GM19463 (cell line): Measurements from ENCODE around the gene IL1RL2.

ENCODE experiments used
- ATAC-seq: cut with Tn5 transposase; IDR thresholded peaks from one replicate; pipeline ENCODE4 v1.9.1; 2021; ENCODE audit warnings: mild to moderate bottlenecking, moderate library complexity; ENCODE audit not compliant: unreplicated experiment

The IL1RL2 gene

GRCh38 chr2:102186791-102187495, at the start of gene IL1RL2:
TSS of gene IL1RL2 (plus strand) at chr2:102187023. CDS start at chr2:102187868, 845 bp downstream.
- ATAC-seq: no peak

GRCh38 chr2:102137138-102137537, 49.7 kb upstream of the IL1RL2 start:
- no peak for ATAC-seq

GRCh38 chr2:102138331-102138730, 48.5 kb upstream of the IL1RL2 start:
- ATAC-seq: no peak

- ATAC-seq: no peak
These were observed 47.0 kb upstream of the IL1RL2 start for GRCh38 chr2:102139851-102140250.

GRCh38 chr2:102140377-102140776, 46.4 kb upstream of the IL1RL2 start:
- no peak for ATAC-seq

GRCh38 chr2:102141011-102141943, 45.5 kb upstream of the IL1RL2 start:
- no peak for ATAC-seq

- peak; percentile 65 for ATAC-seq
These were observed 44.6 kb upstream of the IL1RL2 start, which contains the start of gene IL1R1 for GRCh38 chr2:102141970-102142828. TSS of gene IL1R1 (plus strand) at chr2:102142746. CDS start at chr2:102157725, 14,979 bp downstream.

DNA sequence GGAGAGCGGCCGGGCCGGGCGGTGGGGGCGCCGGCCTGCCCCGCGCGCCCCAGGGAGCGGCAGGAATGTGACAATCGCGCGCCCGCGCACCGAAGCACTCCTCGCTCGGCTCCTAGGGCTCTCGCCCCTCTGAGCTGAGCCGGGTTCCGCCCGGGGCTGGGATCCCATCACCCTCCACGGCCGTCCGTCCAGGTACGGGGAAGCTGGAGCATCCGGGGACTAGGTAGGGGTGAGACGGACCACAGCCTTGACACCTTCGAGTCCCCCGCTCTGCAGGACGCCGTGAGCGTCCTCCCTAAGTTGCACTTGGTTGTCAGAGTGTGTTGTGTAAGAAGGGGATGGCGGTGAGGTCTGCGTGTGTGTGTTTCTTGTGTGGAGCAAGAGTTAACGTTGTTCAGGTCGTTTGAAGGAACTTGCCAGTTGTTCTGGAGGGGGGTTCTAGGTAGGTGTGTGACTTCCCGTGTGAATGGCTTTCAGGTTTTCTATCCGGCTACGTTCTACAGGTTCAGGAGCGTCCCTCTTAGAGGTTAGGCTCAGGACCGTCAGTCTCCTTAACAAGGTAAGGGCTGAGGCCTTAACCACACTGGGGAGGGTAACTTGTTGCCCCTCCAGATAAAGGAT, 43.9 kb upstream of the IL1RL2 start:
- ATAC-seq: no peak

- ATAC-seq: no peak
These were observed 43.3 kb upstream of the IL1RL2 start for GRCh38 chr2:102143450-102143985.

GRCh38 chr2:102144128-102144527, 42.7 kb upstream of the IL1RL2 start:
- ATAC-seq: no peak

DNA sequence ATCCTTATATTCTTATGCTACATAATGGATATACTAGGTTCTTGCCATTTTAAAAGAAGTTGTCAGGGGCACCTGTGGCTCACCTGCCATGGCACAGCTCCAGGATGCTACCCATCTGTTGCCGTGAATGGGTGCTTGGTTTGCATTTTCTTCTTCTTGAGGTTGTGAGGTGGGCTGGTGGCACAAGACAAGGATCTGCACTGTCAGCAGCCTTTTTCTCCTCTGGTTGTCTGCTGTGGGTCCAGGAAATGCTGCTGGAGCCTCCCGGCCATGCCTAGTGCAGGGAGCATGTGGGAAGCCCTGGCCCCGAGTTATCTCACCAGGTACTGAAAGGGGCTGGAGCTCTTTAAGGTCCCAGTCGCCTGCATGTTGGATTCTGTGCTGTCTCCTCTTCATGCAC, 41.7 kb upstream of the IL1RL2 start:
- no peak for ATAC-seq

DNA sequence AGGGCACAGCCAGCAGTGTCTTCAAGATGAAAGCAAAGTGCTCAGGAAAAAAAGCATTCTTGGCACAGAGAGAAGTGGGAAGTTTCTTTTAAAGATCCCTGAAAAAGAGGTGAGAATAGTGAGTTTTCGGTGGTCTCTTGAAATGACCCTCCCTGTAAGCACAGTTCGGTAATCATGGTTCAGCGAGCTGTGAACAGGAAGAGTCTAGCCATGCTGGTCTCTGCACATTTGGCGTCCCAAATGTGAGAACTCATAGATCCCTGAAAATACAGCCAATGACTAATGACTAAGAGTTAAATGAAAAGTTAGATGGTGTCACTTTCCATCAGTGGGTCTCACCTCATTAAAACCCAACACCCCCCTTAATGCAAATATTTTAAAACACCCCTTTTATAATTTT, 40.9 kb upstream of the IL1RL2 start:
- ATAC-seq: no peak

DNA sequence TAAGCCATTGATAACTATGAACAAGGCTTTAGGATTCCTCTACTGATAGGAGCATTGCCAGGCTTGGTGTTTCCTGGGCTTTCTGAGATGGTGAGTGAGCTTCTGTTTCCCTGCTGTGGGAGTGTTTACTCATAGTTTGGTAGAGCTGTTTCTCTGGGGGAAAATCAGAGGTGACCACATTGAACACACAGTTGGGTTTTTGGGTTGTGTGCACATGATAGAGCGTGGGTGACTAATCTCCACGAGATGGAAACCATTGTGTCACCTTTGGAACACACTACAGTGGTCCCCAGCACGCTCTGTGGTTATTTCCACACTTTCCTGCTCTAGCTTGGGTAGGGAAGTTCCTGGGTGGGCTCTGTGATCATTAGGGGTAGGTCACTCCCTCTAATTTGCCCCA, 38.9 kb upstream of the IL1RL2 start:
- peak; percentile 50 for ATAC-seq

DNA sequence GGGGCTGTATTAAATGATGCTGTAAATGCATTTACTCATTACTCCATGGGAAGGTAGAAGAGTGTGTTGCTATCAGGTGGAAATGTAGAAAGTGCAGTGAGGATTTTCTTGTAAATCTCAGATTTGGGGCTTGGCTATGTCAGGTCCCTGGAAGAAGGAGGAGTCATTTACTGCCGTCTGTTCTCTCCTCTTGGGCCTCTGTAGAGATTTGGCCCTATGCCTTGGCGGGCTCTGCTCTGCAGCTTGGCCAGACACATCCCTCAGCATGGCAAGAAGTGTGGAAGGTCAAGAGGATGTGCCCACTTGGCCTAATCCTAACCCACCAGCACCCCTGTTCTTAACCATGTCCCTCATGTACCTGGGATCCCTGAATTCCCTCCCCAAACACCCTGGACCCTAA, 37.6 kb upstream of the IL1RL2 start:
- no peak for ATAC-seq

DNA sequence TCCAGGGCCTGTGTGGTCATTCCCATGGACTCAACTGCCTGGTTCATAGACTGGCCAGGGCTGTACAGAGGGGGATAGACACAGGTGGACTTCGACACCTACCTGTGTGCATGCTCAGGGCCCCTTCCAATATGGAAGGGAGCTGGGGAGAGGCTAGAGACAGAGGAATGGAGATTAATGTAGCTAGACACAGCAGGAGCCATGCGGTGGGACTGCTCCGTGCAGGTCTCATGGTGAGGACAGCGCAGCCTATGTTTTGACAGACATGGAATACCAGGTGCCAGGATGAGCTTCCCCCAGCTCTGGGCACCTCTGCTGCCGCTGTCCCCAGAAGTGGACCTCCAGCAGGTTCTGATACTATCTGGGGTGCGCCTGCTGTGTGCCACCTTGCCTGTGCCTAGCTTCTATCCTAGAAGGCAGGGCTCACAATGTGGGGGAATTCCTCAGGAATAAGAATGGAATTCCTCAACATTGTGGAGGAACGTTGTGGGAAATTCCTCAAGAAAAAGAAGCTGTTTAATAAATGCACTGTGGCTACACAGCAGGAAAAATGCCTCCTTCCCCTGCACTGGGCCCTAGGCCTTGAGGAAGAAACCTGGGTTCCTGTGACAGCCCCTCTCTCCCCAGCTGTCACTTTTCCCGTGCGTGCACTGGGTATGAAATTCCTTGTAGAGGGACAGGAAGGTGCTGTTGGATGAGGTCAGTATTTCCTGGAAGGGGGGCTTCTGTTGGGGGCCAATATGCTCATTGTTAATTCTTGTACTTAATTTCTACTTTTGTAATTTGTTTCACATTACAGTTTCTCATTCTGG, 37.0 kb upstream of the IL1RL2 start:
- no peak for ATAC-seq

GRCh38 chr2:102154364-102154763, 32.5 kb upstream of the IL1RL2 start:
- no peak for ATAC-seq

GRCh38 chr2:102154946-102155702, 31.7 kb upstream of the IL1RL2 start:
- ATAC-seq: no peak

GRCh38 chr2:102155703-102156515, 30.9 kb upstream of the IL1RL2 start:
- no peak for ATAC-seq
